HG02840 (cell line): ENCODE data around the gene S100A8.
"Not testable (repeated sequence)": the region's sequence is repeated elsewhere in the genome, so short reads cannot be mapped to it uniquely, and the experiment has no call there.

ENCODE experiments used
- ATAC-seq: cut with Tn5 transposase; IDR thresholded peaks from one replicate; pipeline ENCODE4 v1.9.1; 2021; ENCODE audit warnings: mild to moderate bottlenecking, moderate library complexity, moderate number of reproducible peaks; ENCODE audit not compliant: unreplicated experiment, low FRiP score

The S100A8 gene

GRCh38 chr1:153417136-153417888, 26.4 kb upstream of the S100A8 start:
- no peak for ATAC-seq

GRCh38 chr1:153415850-153416570, 25.1 kb upstream of the S100A8 start, which contains the start of gene S100A7A:
TSS of gene S100A7A (plus strand) at chr1:153416520. CDS start at chr1:153418083, 1,563 bp downstream.
- no peak for ATAC-seq

- not testable (repeated sequence) for ATAC-seq
These were observed 23.1 kb upstream of the S100A8 start for GRCh38 chr1:153413961-153414360.

- ATAC-seq: not testable (repeated sequence)
These were observed 16.4 kb upstream of the S100A8 start for GRCh38 chr1:153407274-153407673.

- ATAC-seq: not testable (repeated sequence)
These were observed 15.1 kb upstream of the S100A8 start for GRCh38 chr1:153405825-153406599.

GRCh38 chr1:153404768-153405167, 13.9 kb upstream of the S100A8 start:
- no peak for ATAC-seq

GRCh38 chr1:153404086-153404635, 13.3 kb upstream of the S100A8 start:
- no peak for ATAC-seq

- no peak for ATAC-seq
These were observed 12.7 kb upstream of the S100A8 start for GRCh38 chr1:153403421-153404085.

- ATAC-seq: no peak
These were observed 11.4 kb upstream of the S100A8 start for GRCh38 chr1:153402226-153402625.

GRCh38 chr1:153401461-153401860, 10.6 kb upstream of the S100A8 start:
- ATAC-seq: no peak

- ATAC-seq: no peak
These were observed 9.4 kb upstream of the S100A8 start for GRCh38 chr1:153400244-153400643.

- no peak for ATAC-seq
These were observed 8.7 kb upstream of the S100A8 start for GRCh38 chr1:153399401-153400055.

- ATAC-seq: no peak
These were observed 7.2 kb upstream of the S100A8 start for GRCh38 chr1:153397924-153398651.

GRCh38 chr1:153397051-153397923, 6.4 kb upstream of the S100A8 start:
- ATAC-seq: no peak

- ATAC-seq: no peak
These were observed 5.6 kb upstream of the S100A8 start for GRCh38 chr1:153396461-153396860.

- no peak for ATAC-seq
These were observed 4.9 kb upstream of the S100A8 start for GRCh38 chr1:153395776-153396175.

- ATAC-seq: no peak
These were observed 4.3 kb upstream of the S100A8 start for GRCh38 chr1:153395136-153395685.

- no peak for ATAC-seq
These were observed 3.5 kb upstream of the S100A8 start for GRCh38 chr1:153394391-153394790.
